Kidney (tissue), 14 donors: ENCODE measurements around the gene SLC7A8. TPM values are rescaled to one million over a fixed set of nuclear protein-coding genes. Genes with fewer than 3 reads are reported as not detected.

Experiments used
- DNase-seq, 5 donors: peaks; one replicate each; pipeline ENCODE4 v3.0.0-alpha.2; 2013 to 2020
- FAIRE-seq: peaks from 2 replicates; lab custom pipeline; 2012; peaks lifted over from hg19 to GRCh38; lab: Jason Lieb, UNC
- H3K27ac ChIP-seq, 2 donors: one replicate each; pipeline ENCODE4 v1.7.0; 2013; ENCODE audit warnings: low read depth in 2 of 2, low read length in 2 of 2, inconsistent platforms in 1 of 2
- H3K27me3 ChIP-seq: one replicate; pipeline ENCODE4 v1.7.1; 2013; ENCODE audit warnings: low read length, inconsistent platforms; ENCODE audit not compliant: control insufficient read depth, insufficient read depth
- H3K36me3 ChIP-seq, 3 donors: one replicate each; pipeline versions ENCODE4 v1.7.0 to v1.7.1; 2013; ENCODE audit warnings: low read length in 3 of 3, control low read depth in 1 of 3, inconsistent platforms in 1 of 3; ENCODE audit not compliant: insufficient read depth in 3 of 3, control insufficient read depth in 2 of 3
- H3K4me1 ChIP-seq, 3 donors: one replicate each; pipeline versions ENCODE4 v1.7.0 to v1.7.1; 2013; ENCODE audit warnings: low read length in 3 of 3, inconsistent platforms in 1 of 3, low read depth in 1 of 3; ENCODE audit not compliant: control insufficient read depth in 2 of 3, insufficient read depth in 2 of 3
- H3K4me3 ChIP-seq, 3 donors: one replicate each; pipeline versions ENCODE4 v1.7.0 to v1.8.1; 2013; ENCODE audit warnings: low read length in 3 of 3, control low read depth in 1 of 3, inconsistent platforms in 1 of 3
- H3K9ac ChIP-seq, 3 donors: one replicate each; pipeline versions ENCODE4 v1.7.0 to v1.7.1; 2013; ENCODE audit warnings: low read length in 3 of 3, control low read depth in 1 of 3, inconsistent platforms in 1 of 3
- H3K9me3 ChIP-seq, 3 donors: one replicate each; pipeline versions ENCODE4 v1.7.0 to v1.7.1; 2013; ENCODE audit warnings: low read length in 3 of 3, control low read depth in 1 of 3, inconsistent platforms in 1 of 3; ENCODE audit not compliant: control insufficient read depth in 2 of 3, insufficient read depth in 1 of 3
- CTCF ChIP-seq: IDR thresholded peaks from 3 replicates; pipeline ENCODE4 v1.5.1; 2012; ENCODE audit warnings: mild to moderate bottlenecking, moderate library complexity, borderline replicate concordance; ENCODE audit not compliant: insufficient read depth; ENCODE audit errors: extremely low read depth
- intact Hi-C: fragments of 100-400 bp; cut with DNase I; formaldehyde crosslinking; loops from one replicate; pipeline ENCODE4 v1.11.1; 2022
- polyA plus RNA-seq: library from polyadenylated mRNA; stranded (reverse); fragments of 350-450 nt; fragmentation: Illumina TruSeq; extraction: RNeasy Lipid Tissue Mini Kit (QIAGEN cat#74804); gene quantifications from one replicate; pipeline ENCODE4 v1.2.3, GENCODE V29; 2014; ENCODE audit warnings: low read depth, low replicate concordance; ENCODE audit not compliant: insufficient read depth
- total RNA-seq: library from RNA; stranded (reverse); fragmentation: NEBNext Ultra II Directional; extraction: Animal tissue kit (Norgen Biotek cat#: 25700); gene quantifications from one replicate; pipeline ENCODE4 v1.2.1, GENCODE V29; 2021
- donor health status: control.
- donor health status: control.
- donor health status: control.
- donor health status: control.
- donor health status: control.
- donor health status: DM: yes; HTN: yes; CAD: no.
- donor health status: Normal renal cell carcinoma (clear cell type).

Gene SLC7A8
- total and polyA plus RNA-seq, 2 donors from 2014 or later = 22.9 to 210 TPM

GRCh38 chr14:23195552-23196101 is 12.2 kb upstream of the SLC7A8 start:
- TF ChIP-seq CTCF = no peak
- Histone ChIP-seq H3K27me3 (no peaks in the 10 kb centered on the region), H3K4me1 (no peaks in the 10 kb centered on the region), H3K36me3 (no peaks in the 10 kb centered on the region), H3K9me3 (no peaks in the 10 kb centered on the region), H3K9ac (no peak overlapping the region), H3K27ac (no peak overlapping the region), H3K4me3 (no peak overlapping the region)
- FAIRE-seq (no peak), DNase-seq (no peak)
- intact Hi-C loops = no loop called here

GRCh38 chr14:23193432-23193831 is 10.0 kb upstream of the SLC7A8 start:
- DNase-seq (peak in 1 of 5 donors; percentile 40), FAIRE-seq (no peak)
- H3K9ac ChIP-seq = no peak overlapping the region
- H3K27me3 ChIP-seq = no peaks in the 10 kb centered on the region
- H3K4me1 ChIP-seq = no peaks in the 10 kb centered on the region
- TF ChIP-seq CTCF = no peak
- H3K27ac ChIP-seq = no peak overlapping the region
- no peak overlapping the region for H3K4me3 ChIP-seq
- intact Hi-C loops = no loop called here
- no peaks in the 10 kb centered on the region for H3K36me3 ChIP-seq
- H3K9me3 ChIP-seq = no peaks in the 10 kb centered on the region

GRCh38 chr14:23187925-23188324 is 4.5 kb upstream of the SLC7A8 start:
- H3K27ac ChIP-seq = no peak overlapping the region
- no peak overlapping the region for H3K9ac ChIP-seq
- peaks cover 0 to 3% (median 0%) of the 10 kb centered on the region in 3 donors for H3K4me1 ChIP-seq

More at GRCh38 chr14:23187925-23188324, 4.5 kb upstream of the SLC7A8 start:
- no peak for DNase-seq
- TF ChIP-seq CTCF = no peak
- no peak for FAIRE-seq
- H3K4me3 ChIP-seq = no peak overlapping the region
- H3K9me3 ChIP-seq = no peaks in the 10 kb centered on the region
- no peaks in the 10 kb centered on the region for H3K36me3 ChIP-seq
- intact Hi-C loops = loop anchor here (5.0 kb wide), 1 partner anchor 66 kb away; no protein-coding TSS in a partner anchor
- no peaks in the 10 kb centered on the region for H3K27me3 ChIP-seq
